Measurements from ENCODE around the gene TNS3. TPM values are rescaled to one million over a fixed set of nuclear protein-coding genes. Genes with fewer than 3 reads are reported as not detected.

The TNS3 gene
- total RNA-seq, 1 experiment from 2014 or later = 9.5 TPM

DNA sequence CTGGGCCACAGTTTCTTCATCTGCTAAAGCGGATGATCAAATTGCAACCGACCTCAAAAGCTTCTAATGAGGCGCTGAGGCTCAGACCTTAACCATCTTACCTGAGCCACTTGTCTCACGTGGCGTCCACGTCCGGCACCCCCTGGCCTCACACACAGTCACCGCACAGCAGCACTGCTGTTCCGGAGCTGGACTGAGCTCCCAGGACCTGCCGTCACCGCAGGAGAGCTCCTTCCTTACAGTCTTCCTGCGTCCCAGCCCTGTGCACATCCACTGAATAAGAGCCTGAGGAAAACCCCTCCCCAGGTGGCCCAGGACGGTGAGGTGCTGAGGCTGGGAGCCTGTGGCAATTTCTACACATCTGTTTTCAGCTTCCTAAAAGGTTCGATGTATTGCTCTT lies 35.7 kb downstream of the TNS3 start:
- Histone ChIP-seq H2AK5ac (ENCODE audit: insufficient read length, low read length) (no peak overlapping the region), H3K23ac (ENCODE audit: insufficient read length, low read depth, low read length) (no peak overlapping the region), H3K27ac (ENCODE audit: insufficient read length, low read depth, low read length) (no peak overlapping the region), H3K18ac (ENCODE audit: insufficient read length, low read depth, low read length) (no peak overlapping the region), H4K20me1 (ENCODE audit: control insufficient read depth, insufficient read depth, insufficient read length) (no peaks in the 10 kb centered on the region), H3K14ac (ENCODE audit: insufficient read depth, low read length) (no peak overlapping the region; the same call in 1 of the 2 replicates), H3K9ac (ENCODE audit: extremely low read depth, insufficient read length, low read length) (no peak overlapping the region), H2BK20ac (ENCODE audit: low read depth, low read length, poor library complexity, severe bottlenecking) (no peak overlapping the region), H2AFZ (ENCODE audit: low read length) (no peak overlapping the region), H4K91ac (ENCODE audit: insufficient read length, low read depth, low read length) (no peak overlapping the region), H3K23me2 (ENCODE audit: insufficient read length, low read depth, low read length, poor library complexity, severe bottlenecking) (no peaks in the 10 kb centered on the region), H3K79me2 (ENCODE audit: insufficient read depth, low read length) (no peaks in the 10 kb centered on the region; the same call in 1 of the 2 replicates), H4K5ac (ENCODE audit: insufficient read length, low read depth, low read length) (no peak overlapping the region), H3K9me3 (ENCODE audit: control insufficient read depth, low read depth, low read length) (no peaks in the 10 kb centered on the region), H2BK15ac (ENCODE audit: low read depth, low read length) (no peak overlapping the region), H2BK120ac (ENCODE audit: low read depth, low read length, poor library complexity, severe bottlenecking) (no peak overlapping the region), H3K79me1 (ENCODE audit: insufficient read depth, low read depth, low read length, poor library complexity, severe bottlenecking) (no peaks in the 10 kb centered on the region), H3T11ph (ENCODE audit: low read length) (no peak overlapping the region), H2BK12ac (ENCODE audit: insufficient read length, low read depth, low read length) (no peak overlapping the region), H3K27me3 (ENCODE audit: insufficient read depth, low read length) (no peaks in the 10 kb centered on the region), H4K8ac (replicated peaks; ENCODE audit: insufficient read length, low read depth, low read length) (no peak overlapping the region), H3K56ac (ENCODE audit: insufficient read length, low read depth, low read length) (no peak overlapping the region), H3K4me1 (ENCODE audit: insufficient read depth, low read length) (peaks cover 4% of the 10 kb centered on the region; the same call in 1 of the 2 replicates), H3K4ac (ENCODE audit: low read depth, low read length) (no peak overlapping the region), H3K4me2 (ENCODE audit: insufficient read depth, insufficient read length, low read length) (no peak overlapping the region), H2BK5ac (ENCODE audit: insufficient read length, low read length) (no peak overlapping the region)
- DNase-seq = no peak
- peaks cover 0 to 1% (median 0%) of the 10 kb centered on the region in 3 experiments; a peak in 2 of 7 replicates for H3K36me3 Mint-ChIP-seq (ENCODE audit: insufficient read depth in 1 of 3, low read depth in 3 of 3)
- peaks cover 28 to 34% of the 10 kb centered on the region in 2 experiments for H3K4me1 Mint-ChIP-seq
- no CpG with 5 or more reads among the region's 14 CpGs for WGBS (ENCODE audit: extremely low coverage, insufficient read length, low lambda C conversion rate)
- H3K27ac Mint-ChIP-seq = no peak overlapping the region; a peak in 1 of 7 replicates
- no peak overlapping the region for H3K4me3 Mint-ChIP-seq
- TF ChIP-seq, protein P1, sequence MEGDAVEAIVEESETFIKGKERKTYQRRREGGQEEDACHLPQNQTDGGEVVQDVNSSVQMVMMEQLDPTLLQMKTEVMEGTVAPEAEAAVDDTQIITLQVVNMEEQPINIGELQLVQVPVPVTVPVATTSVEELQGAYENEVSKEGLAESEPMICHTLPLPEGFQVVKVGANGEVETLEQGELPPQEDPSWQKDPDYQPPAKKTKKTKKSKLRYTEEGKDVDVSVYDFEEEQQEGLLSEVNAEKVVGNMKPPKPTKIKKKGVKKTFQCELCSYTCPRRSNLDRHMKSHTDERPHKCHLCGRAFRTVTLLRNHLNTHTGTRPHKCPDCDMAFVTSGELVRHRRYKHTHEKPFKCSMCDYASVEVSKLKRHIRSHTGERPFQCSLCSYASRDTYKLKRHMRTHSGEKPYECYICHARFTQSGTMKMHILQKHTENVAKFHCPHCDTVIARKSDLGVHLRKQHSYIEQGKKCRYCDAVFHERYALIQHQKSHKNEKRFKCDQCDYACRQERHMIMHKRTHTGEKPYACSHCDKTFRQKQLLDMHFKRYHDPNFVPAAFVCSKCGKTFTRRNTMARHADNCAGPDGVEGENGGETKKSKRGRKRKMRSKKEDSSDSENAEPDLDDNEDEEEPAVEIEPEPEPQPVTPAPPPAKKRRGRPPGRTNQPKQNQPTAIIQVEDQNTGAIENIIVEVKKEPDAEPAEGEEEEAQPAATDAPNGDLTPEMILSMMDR (conservative IDR thresholded peaks at IDR 0.05) = no peak
- no peaks in the 10 kb centered on the region for H3K9me3 Mint-ChIP-seq
- H3K27me3 Mint-ChIP-seq (ENCODE audit: low read depth) = peaks cover 28% of the 10 kb centered on the region
